NCI-H460 (cell line): ENCODE results near the gene P2RX7. TPM values are rescaled to one million over a fixed set of nuclear protein-coding genes. Genes with fewer than 3 reads are reported as not detected.

Experiments
- DNase-seq: peaks from one replicate; pipeline ENCODE4 v3.0.0-alpha.2; 2016; ENCODE audit warnings: low read depth; ENCODE audit errors: extremely low read depth
- polyA plus RNA-seq: library from polyadenylated mRNA; depleted of rRNA; stranded (reverse); fragments of >200 nt; gene quantifications from 2 replicates; pipeline ENCODE4 v1.2.3, GENCODE V29; 2014; cell fraction: nucleus; rRNA removed
- total RNA-seq: library from RNA; depleted of rRNA; stranded (reverse); fragments of >200 nt; shearing (Covaris generic); gene quantifications from 2 replicates; pipeline ENCODE4 v1.2.3, GENCODE V29; 2014; rRNA removed

The P2RX7 gene
- total RNA-seq: 0.55 and 1.2 TPM in 2 replicates
- polyA plus RNA-seq: 0.69 and 0.95 TPM in 2 replicates

- peak; percentile 74 for DNase-seq
These were observed at the start of gene P2RX7 for GRCh38 chr12:121132601-121133481. Gene P2RX7 (plus strand): TSS chr12:121132876. CDS start chr12:121132971, 95 bp downstream.

DNA sequence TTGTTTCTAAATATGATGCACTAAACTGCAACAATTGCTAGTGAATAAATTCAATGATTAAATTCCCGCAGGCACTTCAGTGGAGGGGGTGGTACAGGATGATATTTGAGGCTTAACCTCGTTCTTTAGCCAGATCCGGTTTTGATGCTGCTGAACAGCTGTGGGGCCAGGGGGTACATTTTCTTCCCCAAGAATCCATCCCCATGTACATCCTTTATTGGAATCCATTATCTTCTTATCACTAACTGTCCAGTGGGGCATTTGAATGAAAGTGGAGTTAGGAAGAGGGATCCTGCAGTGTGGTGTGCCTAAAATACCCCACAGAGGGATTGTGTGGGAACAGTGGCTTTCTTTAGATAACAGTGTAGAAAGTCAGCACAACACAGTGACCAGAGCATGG lies 48.4 kb upstream of the P2RX7 start:
- DNase-seq: no peak

DNA sequence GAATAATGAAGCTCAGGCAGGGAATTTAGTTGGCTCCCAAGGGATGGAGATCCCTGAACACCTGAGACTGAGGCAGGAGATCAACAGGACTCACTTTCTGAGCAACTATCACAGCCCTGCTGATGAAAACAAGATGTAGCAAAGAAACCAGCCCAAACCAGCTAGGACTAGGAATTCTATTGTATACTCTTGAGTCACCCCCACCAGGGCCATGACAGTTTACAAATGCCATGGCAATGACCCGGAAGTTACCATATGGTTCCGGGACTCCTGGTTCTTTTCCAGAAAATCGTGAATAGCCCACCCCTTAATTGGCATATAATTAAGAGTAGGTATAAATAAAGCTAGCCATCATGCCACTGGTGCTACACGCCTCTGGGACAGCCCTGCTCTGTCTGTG lies 47.6 kb upstream of the P2RX7 start:
- no peak for DNase-seq

DNA sequence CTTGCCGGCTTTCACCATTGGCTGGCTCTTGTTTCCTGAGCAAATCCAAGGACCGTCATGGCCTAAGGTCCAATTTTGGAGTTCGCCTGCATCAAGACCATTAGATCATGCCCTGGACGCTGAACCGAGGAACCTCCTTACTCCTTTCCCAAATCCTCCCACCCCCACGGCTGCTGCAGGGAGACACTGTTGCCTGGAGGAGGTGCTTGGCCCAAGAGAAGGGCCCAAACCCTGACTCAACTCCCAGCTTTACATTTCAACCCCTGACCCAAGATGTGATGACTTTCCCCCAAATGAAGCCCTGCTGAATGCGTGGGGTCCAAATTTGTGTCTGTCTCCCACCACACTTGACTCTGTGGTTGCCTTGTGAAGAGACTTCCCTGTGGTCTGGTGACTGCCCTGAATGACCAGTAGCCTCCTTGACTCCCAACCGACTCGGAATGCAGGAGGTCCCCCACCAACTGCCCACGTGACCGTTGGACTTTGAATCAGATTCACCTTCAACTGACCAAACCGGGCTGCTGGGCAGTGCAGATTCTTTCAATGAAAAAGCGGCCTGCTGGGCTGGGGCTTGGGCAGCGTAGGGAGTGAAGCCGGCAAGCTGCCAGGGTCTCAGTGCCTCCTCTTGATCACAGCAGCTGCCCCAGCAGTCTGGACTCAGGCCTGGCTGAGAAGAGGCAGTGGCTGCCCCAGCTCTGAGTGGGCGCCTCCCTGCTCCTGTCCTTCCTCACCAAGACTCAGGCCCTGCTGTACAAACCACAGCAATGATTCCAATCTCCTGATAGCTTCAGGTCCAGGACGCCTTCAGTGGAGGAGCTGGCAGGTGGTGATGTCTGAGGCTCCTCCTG lies 46.9 kb upstream of the P2RX7 start:
- no peak for DNase-seq

- DNase-seq: no peak
These were observed 45.8 kb upstream of the P2RX7 start for GRCh38 chr12:121086781-121087295.

DNA sequence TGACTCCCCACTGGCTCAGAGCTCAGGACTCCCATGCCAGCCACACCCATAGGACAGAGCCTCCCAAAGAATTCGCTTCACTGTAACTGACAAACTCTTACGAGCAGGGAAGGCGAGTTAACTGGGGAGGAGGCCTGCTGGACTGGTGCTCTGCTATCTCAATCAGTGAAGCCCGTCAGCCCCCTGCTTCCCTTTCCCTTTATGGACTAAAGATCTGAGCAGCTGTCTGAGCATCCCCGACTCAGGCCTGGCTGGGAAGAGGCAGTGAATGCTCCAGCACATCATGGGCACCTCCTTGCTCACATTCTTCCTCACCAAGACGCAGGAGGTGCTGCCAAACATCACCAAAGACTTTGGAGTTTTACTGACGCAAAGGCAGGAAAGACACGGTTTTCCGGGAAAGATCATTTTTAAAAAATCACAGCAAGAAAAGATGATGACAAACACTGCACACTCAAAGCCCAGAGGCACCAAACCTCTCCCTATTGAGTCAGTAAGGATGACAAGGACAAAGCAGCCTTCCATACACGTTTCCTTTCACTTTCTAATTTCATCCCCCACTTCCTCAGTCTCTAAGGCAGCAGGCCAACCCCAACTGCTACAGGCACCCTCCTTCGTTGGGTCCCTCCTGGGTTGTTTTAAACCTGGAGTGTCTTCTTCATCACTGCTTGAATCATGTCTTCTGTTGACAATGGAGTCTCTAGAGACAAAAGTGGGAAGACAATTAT lies 45.0 kb upstream of the P2RX7 start:
- DNase-seq: no peak

DNA sequence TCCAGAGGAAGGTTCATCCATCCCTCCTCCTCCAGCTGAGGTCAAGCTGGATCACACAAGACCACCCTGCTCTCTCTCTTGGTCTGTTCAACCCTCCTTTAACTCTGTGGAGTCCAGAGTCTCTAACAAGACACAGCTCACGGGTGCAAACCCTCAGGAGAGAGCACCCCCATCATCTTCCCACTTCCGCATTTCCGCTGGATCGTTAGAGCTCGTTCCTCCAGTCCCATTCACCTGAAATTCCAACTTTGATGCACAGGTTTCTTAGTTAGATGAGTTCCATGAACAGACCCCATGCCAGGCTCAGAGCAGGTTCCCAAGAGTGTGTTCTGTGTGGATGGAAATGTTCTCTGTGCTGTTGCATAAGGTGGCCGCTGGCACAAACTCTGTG lies 44.5 kb upstream of the P2RX7 start:
- no peak for DNase-seq

GRCh38 chr12:121089031-121089812 lies 43.5 kb upstream of the P2RX7 start:
- DNase-seq: no peak

DNA sequence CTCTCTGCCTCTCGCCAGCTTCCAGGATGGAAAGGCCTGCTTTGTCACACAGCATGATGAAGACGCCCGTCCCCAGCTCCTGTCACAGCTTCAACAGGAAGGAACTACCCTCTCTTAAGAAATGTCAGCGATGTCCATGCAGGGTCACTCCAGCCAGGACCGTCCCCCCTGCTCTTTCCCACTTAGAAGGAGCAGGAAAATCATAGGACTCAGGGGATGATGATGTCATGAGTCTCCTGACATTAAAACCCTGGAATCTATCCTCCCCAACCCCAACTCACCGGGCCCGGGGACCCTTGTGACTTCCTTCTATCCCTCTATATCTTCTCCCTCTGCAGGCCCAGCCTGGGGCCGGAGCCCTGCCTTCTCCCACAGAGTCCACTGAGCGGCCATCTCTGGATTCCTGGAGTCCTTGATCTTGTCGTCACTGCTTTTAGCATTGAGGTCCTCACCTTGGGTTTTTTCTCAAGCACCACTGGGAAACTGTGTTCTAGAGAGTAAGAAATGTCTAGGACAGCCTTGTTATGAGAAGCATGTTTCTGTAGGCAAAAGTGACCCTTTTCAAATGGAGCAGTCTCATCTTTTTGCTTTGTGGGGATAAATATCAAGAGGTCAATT lies 42.8 kb upstream of the P2RX7 start:
- DNase-seq: no peak

DNA sequence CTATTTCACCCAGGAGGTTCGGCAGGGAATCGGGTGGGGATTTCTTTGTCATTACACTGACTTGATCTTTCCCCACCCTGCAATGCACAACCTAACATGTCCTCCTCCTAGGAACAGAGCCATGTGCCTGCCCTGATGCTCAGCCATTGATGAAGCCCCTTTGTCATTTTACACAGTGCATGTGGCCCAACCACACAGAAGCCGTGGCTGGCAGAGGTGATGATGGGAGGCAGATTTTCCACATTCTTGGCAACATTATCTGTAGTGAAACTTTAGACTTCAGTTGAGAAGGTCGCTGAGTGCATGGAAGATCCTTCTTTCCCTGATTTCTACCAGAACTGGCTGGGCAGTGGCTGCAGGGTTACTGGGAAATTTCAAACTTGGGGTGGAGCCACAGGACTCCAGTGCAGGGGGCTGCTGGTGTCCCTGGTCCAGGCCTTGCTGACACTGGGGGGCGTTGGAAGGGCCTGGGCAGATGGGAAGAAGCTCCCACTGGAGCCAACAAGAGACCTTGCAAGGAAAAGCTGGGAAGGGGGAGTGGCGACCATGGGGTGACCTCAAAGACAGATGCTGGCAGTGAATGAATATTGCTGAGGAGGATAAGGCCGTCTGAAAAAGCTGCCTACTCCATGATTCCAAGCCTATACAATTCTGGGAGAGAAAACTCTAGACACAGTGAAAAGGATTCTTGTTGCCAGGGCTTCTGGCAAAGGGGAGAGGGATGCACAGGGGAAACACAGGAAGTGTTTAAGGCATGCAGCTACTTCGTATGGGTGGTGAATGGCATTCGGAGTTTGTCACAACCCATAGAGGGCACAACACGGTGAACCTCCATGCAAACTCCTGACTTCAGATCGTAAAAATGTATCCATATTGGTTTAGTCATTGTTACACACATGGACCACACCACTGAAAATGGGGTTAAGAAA lies 41.8 kb upstream of the P2RX7 start:
- DNase-seq: no peak

GRCh38 chr12:121092034-121092433 lies 40.6 kb upstream of the P2RX7 start:
- DNase-seq: no peak

DNA sequence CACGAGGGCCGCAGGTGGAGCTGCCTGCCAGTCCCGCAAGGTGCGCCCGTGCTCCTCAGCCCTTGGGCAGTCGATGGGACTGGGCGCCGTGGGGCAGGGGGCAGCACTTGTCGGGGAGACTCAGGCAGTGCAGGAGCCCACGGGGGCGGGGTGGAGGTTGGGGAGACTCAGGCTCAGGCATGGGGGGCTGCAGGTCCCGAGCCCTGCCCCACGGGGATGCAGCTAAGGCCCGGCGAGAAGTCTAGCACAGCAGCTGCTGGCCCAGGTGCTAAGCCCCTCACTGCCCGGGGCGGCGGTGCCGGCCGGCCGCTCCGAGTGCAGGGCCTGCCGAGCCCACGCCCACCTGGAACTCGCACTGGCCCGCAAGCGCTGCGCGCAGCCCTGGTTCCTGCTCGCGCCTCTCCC lies 39.2 kb upstream of the P2RX7 start:
- DNase-seq: no peak

- DNase-seq: peak; percentile 47
These were observed 37.0 kb upstream of the P2RX7 start for GRCh38 chr12:121095544-121096198.

DNA sequence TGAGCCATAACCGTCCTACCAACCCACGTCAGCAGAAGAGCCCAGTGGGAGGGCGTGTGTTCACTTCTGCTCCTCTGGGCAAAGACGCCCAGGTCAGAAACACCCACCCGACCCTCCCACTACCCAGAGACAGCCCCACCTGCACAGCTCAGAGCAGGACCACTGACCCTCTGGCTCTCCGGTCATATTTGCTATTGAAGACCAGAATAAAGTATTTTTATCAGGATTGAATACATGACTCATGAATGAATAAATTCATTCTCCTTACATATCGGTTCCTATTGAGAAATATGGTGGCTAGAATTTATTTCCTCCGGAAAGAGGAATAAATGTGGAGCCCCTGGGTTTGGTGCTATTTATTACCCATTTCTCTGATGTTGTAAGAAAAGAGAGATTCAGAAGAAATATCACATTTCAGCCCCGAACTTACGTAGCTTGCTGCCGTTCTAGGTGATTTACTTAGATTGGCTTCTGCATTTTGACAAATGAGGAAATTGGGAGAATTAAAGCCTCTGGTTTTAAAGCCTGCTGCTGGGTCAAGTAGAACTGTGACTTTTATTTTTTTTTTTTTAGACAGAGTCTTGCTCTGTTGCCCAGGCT lies 36.4 kb upstream of the P2RX7 start:
- DNase-seq: no peak

GRCh38 chr12:121099779-121100178 lies 32.9 kb upstream of the P2RX7 start:
- DNase-seq: no peak

DNA sequence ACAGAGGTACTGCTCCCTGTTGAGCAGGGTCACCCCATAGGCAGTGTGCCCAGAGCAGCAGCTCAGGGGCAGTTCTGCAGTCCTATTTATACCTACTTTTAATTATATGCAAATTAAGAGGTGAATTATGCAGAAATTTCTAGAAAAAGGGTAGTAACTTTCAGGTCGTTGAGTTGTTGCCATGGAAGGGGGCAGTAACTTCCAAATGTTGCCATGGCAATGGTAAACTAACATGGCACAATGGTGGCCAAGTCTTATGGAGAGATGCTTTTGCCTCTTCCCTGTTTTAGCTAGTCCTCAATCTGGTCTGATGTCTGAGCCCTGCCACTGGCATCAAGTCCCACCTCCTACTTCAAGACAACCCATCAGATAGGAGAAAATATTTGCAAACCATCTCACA lies 30.4 kb upstream of the P2RX7 start:
- DNase-seq: no peak

DNA sequence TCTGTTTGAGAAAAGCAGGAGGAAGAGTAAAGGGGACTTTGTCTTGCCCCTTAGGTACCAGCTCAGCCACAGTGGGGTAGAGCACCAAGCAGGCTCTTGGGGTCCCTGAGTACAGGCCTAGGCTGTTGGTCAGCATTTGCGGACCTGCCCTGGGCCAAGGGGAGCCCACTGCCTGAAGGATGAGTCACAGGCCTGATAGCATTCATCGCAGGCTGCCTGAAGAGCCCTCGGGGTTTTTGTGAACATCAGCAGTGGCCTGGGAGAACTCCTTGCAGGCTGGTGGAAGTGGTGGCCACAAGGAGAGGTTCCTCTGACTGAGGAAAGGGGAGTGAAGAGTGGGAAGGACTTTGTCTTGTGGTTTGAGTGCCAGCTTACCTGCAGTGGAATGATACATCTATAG lies 25.0 kb upstream of the P2RX7 start:
- DNase-seq: no peak
